OCI-LY1 (cell line): ENCODE measurements around the gene LDAF1.

Source experiments
- H2AFZ ChIP-seq: fragments of 200-600 bp; sonication (generic), shearing (Covaris generic); 2 replicates; pipeline ENCODE4 v1.6.0; 2014; ENCODE audit warnings: antibody characterized with exemption, mild to moderate bottlenecking, low read length
- H3F3A ChIP-seq: fragments of 200-600 bp; sonication (generic), shearing (Covaris generic); 2 replicates; pipeline ENCODE4 v1.6.0; 2014; ENCODE audit warnings: mild to moderate bottlenecking, antibody characterized with exemption, low read length, moderate library complexity; ENCODE audit not compliant: insufficient read depth
- H3K27ac ChIP-seq: fragments of 200-600 bp; sonication (generic); 2 replicates; pipeline ENCODE4 v1.5.1; 2014; ENCODE audit warnings: low read length, mixed run types, mild to moderate bottlenecking, low read depth; ENCODE audit not compliant: poor library complexity, severe bottlenecking
- H3K27me3 ChIP-seq: fragments of 200-600 bp; sonication (generic); 2 replicates; pipeline ENCODE4 v1.6.0; 2014; ENCODE audit warnings: antibody characterized with exemption, mild to moderate bottlenecking, low read length, moderate library complexity; ENCODE audit not compliant: insufficient read depth
- H3K36me3 ChIP-seq: fragments of 200-600 bp; sonication (generic); 2 replicates; pipeline ENCODE4 v1.6.1; 2014; ENCODE audit warnings: mild to moderate bottlenecking, antibody characterized with exemption, low read length, moderate library complexity, mixed read lengths; ENCODE audit not compliant: insufficient read depth
- H3K4me1 ChIP-seq: fragments of 200-600 bp; sonication (generic); 2 replicates; pipeline ENCODE4 v1.5.1; 2014; ENCODE audit warnings: mild to moderate bottlenecking, low read length, moderate library complexity; ENCODE audit not compliant: insufficient read depth, severe bottlenecking
- H3K4me2 ChIP-seq: fragments of 200-600 bp; sonication (generic), shearing (Covaris generic); 2 replicates; pipeline ENCODE4 v1.6.1; 2014; ENCODE audit warnings: low read length
- H3K4me3 ChIP-seq: fragments of 200-600 bp; sonication (generic); 2 replicates; pipeline ENCODE4 v1.5.1; 2014; ENCODE audit warnings: low read length, low read depth, mild to moderate bottlenecking, mixed read lengths; ENCODE audit not compliant: poor library complexity, severe bottlenecking
- H3K79me2 ChIP-seq: fragments of 200-600 bp; shearing (Covaris generic); 2 replicates; pipeline ENCODE4 v1.6.1; 2016; ENCODE audit warnings: mixed run types, low read length, mixed read lengths; ENCODE audit not compliant: insufficient read depth
- H3K9ac ChIP-seq: fragments of 200-600 bp; sonication (generic), shearing (Covaris generic); 2 replicates; pipeline ENCODE4 v1.6.1; 2014; ENCODE audit warnings: mild to moderate bottlenecking, low read length, mixed read lengths
- H3K9me2 ChIP-seq: fragments of 200-600 bp; sonication (generic), shearing (Covaris generic); 2 replicates; pipeline ENCODE4 v1.6.1; 2014; ENCODE audit warnings: low read depth, mild to moderate bottlenecking, low read length, mixed read lengths
- H3K9me3 ChIP-seq: fragments of 200-600 bp; shearing (Covaris generic); 2 replicates; pipeline ENCODE4 v1.6.1; 2014; ENCODE audit warnings: low read length, mixed read lengths
- H4K20me1 ChIP-seq: fragments of 200-600 bp; sonication (generic), shearing (Covaris generic); 2 replicates; pipeline ENCODE4 v1.6.0; 2016; ENCODE audit warnings: mild to moderate bottlenecking, low read length; ENCODE audit not compliant: insufficient read depth
- CTCF ChIP-seq: fragments of 200-600 bp; sonication (generic), shearing (Covaris generic); IDR thresholded peaks from 2 replicates; pipeline ENCODE4 v1.5.1; 2017; ENCODE audit warnings: mild to moderate bottlenecking, antibody characterized with exemption, low read length, moderate library complexity, mixed read lengths
- EZH2 ChIP-seq: fragments of 200-600 bp; sonication (generic), shearing (Covaris generic); IDR thresholded peaks from 2 replicates; pipeline ENCODE4 v1.8.0; 2017; ENCODE audit warnings: borderline replicate concordance, mixed run types, mild to moderate bottlenecking, antibody characterized with exemption, low read length, moderate library complexity, mixed read lengths

Gene LDAF1

GRCh38 chr16:21159281-21159951, 942 bp downstream of the LDAF1 start:
- Histone ChIP-seq H3K79me2 (no peaks in the 10 kb centered on the region), H2AFZ (no peak overlapping the region), H3K9ac (peak overlapping the region; percentile 73), H3K9me3 (no peaks in the 10 kb centered on the region), H3K4me2 (peak overlapping the region; percentile 90), H3K9me2 (no peaks in the 10 kb centered on the region), H3K4me3 (peak overlapping the region; percentile 77), H3F3A (no peaks in the 10 kb centered on the region), H3K27ac (peak overlapping the region; percentile 49), H4K20me1 (no peaks in the 10 kb centered on the region), H3K36me3 (peaks cover 27% of the 10 kb centered on the region; the same call in 1 of the 2 replicates), H3K27me3 (no peaks in the 10 kb centered on the region), H3K4me1 (peaks cover 18% of the 10 kb centered on the region)
- TF ChIP-seq CTCF (no peak), EZH2 (no peak)

GRCh38 chr16:21160276-21160675, 1.8 kb downstream of the LDAF1 start:
- Histone ChIP-seq H3K4me3 (peak overlapping the region; percentile 77), H3K79me2 (no peaks in the 10 kb centered on the region), H4K20me1 (no peaks in the 10 kb centered on the region), H2AFZ (no peak overlapping the region), H3K4me1 (peaks cover 18% of the 10 kb centered on the region), H3K9ac (peak overlapping the region; percentile 73; the same call in 1 of the 2 replicates), H3K27ac (no peak overlapping the region), H3K9me2 (no peaks in the 10 kb centered on the region), H3K36me3 (peaks cover 27% of the 10 kb centered on the region; the same call in 1 of the 2 replicates), H3F3A (no peaks in the 10 kb centered on the region), H3K27me3 (no peaks in the 10 kb centered on the region), H3K9me3 (no peaks in the 10 kb centered on the region), H3K4me2 (peak overlapping the region; percentile 90; the same call in 1 of the 2 replicates)
- TF ChIP-seq CTCF (no peak), EZH2 (no peak)

- no peaks in the 10 kb centered on the region for H3K9me2 ChIP-seq
- H3F3A ChIP-seq = no peaks in the 10 kb centered on the region
- peaks cover 18% of the 10 kb centered on the region for H3K4me1 ChIP-seq
- H3K4me2 ChIP-seq = no peak overlapping the region
- H3K36me3 ChIP-seq = peaks cover 27% of the 10 kb centered on the region; the same call in 1 of the 2 replicates
- no peaks in the 10 kb centered on the region for H4K20me1 ChIP-seq
- no peaks in the 10 kb centered on the region for H3K9me3 ChIP-seq
- no peak overlapping the region for H2AFZ ChIP-seq
- no peak for TF ChIP-seq EZH2
- TF ChIP-seq CTCF = no peak
- no peaks in the 10 kb centered on the region for H3K27me3 ChIP-seq
- no peak overlapping the region for H3K9ac ChIP-seq
- no peaks in the 10 kb centered on the region for H3K79me2 ChIP-seq
- no peak overlapping the region for H3K4me3 ChIP-seq
- H3K27ac ChIP-seq = no peak overlapping the region
Observed at GRCh38 chr16:21161211-21161610, 2.7 kb downstream of the LDAF1 start.
